ENCODE data around the gene COL4A3.

The COL4A3 gene

GRCh38 chr2:227191367-227191766 is 26.9 kb downstream of the COL4A3 start:
- Histone ChIP-seq H3K27me3 (no peaks in the 10 kb centered on the region), H4K20me1 (no peaks in the 10 kb centered on the region), H3K27ac (no peak overlapping the region), H3K9me3 (replicated peaks in 1 of 11) (no peaks in the 10 kb centered on the region), H3K36me3 (no peaks in the 10 kb centered on the region), H3K4me1 (peaks cover 29 to 37% (median 34%) of the 10 kb centered on the region in 10 experiments), H3K4me3 (no peak overlapping the region), H3K4me2 (no peak overlapping the region), H3K9ac (no peak overlapping the region)
- no peak for TF ChIP-seq Cebpa-rat (IDR thresholded peaks at IDR 0.05)

GRCh38 chr2:227192491-227192890 is 28.1 kb downstream of the COL4A3 start:
- Histone ChIP-seq H3K4me2 (no peak overlapping the region), H3K27me3 (no peaks in the 10 kb centered on the region), H3K9ac (no peak overlapping the region), H3K36me3 (no peaks in the 10 kb centered on the region), H3K9me3 (replicated peaks in 1 of 11) (peaks cover 0 to 6% (median 0%) of the 10 kb centered on the region in 11 experiments; a peak in 3 of 22 replicates), H3K4me1 (peaks cover 18 to 26% (median 23%) of the 10 kb centered on the region in 10 experiments), H3K27ac (no peak overlapping the region), H3K4me3 (no peak overlapping the region), H4K20me1 (no peaks in the 10 kb centered on the region)
- no peak for TF ChIP-seq Cebpa-rat (IDR thresholded peaks at IDR 0.05)

- Histone ChIP-seq H3K9ac (no peak overlapping the region), H3K36me3 (no peaks in the 10 kb centered on the region), H3K27ac (no peak overlapping the region), H4K20me1 (no peaks in the 10 kb centered on the region), H3K4me3 (no peak overlapping the region), H3K9me3 (replicated peaks in 1 of 11) (peaks cover 0 to 6% (median 0%) of the 10 kb centered on the region in 11 experiments; a peak in 3 of 22 replicates), H3K4me1 (peaks cover under 1 to 9% (median 6%) of the 10 kb centered on the region in 10 experiments; a peak in 17 of 20 replicates), H3K27me3 (no peaks in the 10 kb centered on the region), H3K4me2 (no peak overlapping the region)
- TF ChIP-seq Cebpa-rat (IDR thresholded peaks at IDR 0.05), result no peak
Measured at GRCh38 chr2:227194219-227194618, 29.8 kb downstream of the COL4A3 start.

GRCh38 chr2:227198866-227199265 is 34.4 kb downstream of the COL4A3 start:
- H4K20me1 ChIP-seq, result no peaks in the 10 kb centered on the region
- no peak overlapping the region for H3K4me2 ChIP-seq
- no peaks in the 10 kb centered on the region for H3K27me3 ChIP-seq
- H3K9me3 ChIP-seq (replicated peaks in 1 of 11), result peaks cover 0 to 6% (median 0%) of the 10 kb centered on the region in 11 experiments; a peak in 3 of 22 replicates
- H3K9ac ChIP-seq, result no peak overlapping the region
- H3K36me3 ChIP-seq, result no peaks in the 10 kb centered on the region
- TF ChIP-seq Cebpa-rat (IDR thresholded peaks at IDR 0.05), result no peak
- no peak overlapping the region for H3K4me3 ChIP-seq
- no peak overlapping the region for H3K27ac ChIP-seq
- no peaks in the 10 kb centered on the region for H3K4me1 ChIP-seq

DNA sequence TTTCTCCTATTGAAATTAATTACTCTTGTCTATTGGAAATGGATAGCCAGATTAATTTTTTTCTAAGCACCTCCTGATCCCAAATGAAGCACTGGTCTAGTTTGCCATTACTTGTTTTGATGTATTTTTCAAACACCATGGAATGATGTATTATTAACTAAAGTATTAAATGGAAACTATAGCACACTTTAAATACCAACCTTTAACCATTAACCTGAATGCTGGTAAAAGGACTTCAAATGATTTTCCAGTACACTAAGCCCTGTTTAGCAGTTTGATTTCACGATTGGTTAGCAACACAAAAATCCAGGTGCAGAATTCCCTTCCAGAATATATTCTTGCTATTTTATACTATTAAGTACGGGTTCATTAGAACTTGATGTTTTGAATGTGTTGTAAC is 37.3 kb downstream of the COL4A3 start:
- no peaks in the 10 kb centered on the region for H3K4me1 ChIP-seq
- no peaks in the 10 kb centered on the region for H4K20me1 ChIP-seq
- peaks cover 0 to 5% (median 0%) of the 10 kb centered on the region in 11 experiments; a peak in 3 of 22 replicates for H3K9me3 ChIP-seq (replicated peaks in 1 of 11)
- no peaks in the 10 kb centered on the region for H3K36me3 ChIP-seq
- no peaks in the 10 kb centered on the region for H3K27me3 ChIP-seq
- no peak overlapping the region for H3K9ac ChIP-seq
- H3K27ac ChIP-seq, result no peak overlapping the region
- TF ChIP-seq Cebpa-rat (IDR thresholded peaks at IDR 0.05), result no peak
- no peak overlapping the region for H3K4me2 ChIP-seq
- H3K4me3 ChIP-seq, result no peak overlapping the region

DNA sequence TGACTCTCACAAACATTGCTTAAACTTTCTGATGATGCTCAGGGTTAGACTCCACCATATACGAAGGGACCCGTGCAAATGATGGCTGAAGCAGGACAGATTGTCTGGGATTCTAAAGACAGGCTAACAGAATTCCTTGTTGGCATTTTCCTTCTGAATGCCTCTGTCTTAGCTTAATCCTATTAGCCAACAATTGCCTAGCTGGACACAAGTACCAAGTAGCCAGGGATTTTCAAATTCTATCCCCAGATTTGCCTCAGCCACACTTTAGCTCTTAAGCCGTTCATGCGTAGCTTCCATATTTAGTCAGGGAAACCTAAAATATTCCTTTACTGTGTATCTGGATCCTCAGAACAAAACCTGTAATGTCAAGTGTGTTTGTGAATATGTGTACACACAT is 40.0 kb downstream of the COL4A3 start:
- Histone ChIP-seq H4K20me1 (no peaks in the 10 kb centered on the region), H3K9ac (no peak overlapping the region), H3K36me3 (no peaks in the 10 kb centered on the region), H3K4me2 (no peak overlapping the region), H3K4me3 (no peak overlapping the region), H3K27me3 (no peaks in the 10 kb centered on the region), H3K4me1 (no peaks in the 10 kb centered on the region), H3K9me3 (replicated peaks in 1 of 11) (no peaks in the 10 kb centered on the region), H3K27ac (no peak overlapping the region)
- no peak for TF ChIP-seq Cebpa-rat (IDR thresholded peaks at IDR 0.05)

GRCh38 chr2:227205701-227206100 is 41.3 kb downstream of the COL4A3 start:
- no peaks in the 10 kb centered on the region for H3K4me1 ChIP-seq
- no peaks in the 10 kb centered on the region for H3K9me3 ChIP-seq (replicated peaks in 1 of 11)
- H4K20me1 ChIP-seq, result no peaks in the 10 kb centered on the region
- H3K4me2 ChIP-seq, result no peak overlapping the region
- no peak overlapping the region for H3K27ac ChIP-seq
- H3K36me3 ChIP-seq, result no peaks in the 10 kb centered on the region
- no peak for TF ChIP-seq Cebpa-rat (IDR thresholded peaks at IDR 0.05)
- H3K27me3 ChIP-seq, result no peaks in the 10 kb centered on the region
- no peak overlapping the region for H3K4me3 ChIP-seq
- no peak overlapping the region for H3K9ac ChIP-seq

DNA sequence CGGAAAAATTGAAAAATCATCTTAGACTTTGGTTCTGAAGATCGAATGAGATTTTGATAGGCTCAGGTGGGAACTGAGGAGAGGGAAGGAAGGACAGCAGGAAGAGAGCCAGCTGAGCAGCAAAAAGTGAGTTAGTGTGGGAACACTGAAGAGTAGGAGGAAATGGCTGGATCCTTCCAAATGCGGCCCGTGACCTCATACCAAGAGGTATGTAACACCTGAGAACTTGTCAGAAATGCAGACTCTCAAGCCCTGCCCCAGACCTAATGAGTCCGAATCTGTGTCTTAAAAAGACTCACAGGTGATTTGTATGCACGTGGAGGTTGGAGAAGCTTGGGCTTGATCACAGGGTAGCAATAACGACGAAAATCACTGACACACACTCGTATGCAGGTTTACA is 42.0 kb downstream of the COL4A3 start:
- H3K36me3 ChIP-seq, result no peaks in the 10 kb centered on the region
- no peaks in the 10 kb centered on the region for H3K27me3 ChIP-seq
- H3K9me3 ChIP-seq (replicated peaks in 1 of 11), result no peaks in the 10 kb centered on the region
- H3K4me1 ChIP-seq, result no peaks in the 10 kb centered on the region
- no peaks in the 10 kb centered on the region for H4K20me1 ChIP-seq
- TF ChIP-seq Cebpa-rat (IDR thresholded peaks at IDR 0.05), result no peak
- H3K9ac ChIP-seq, result no peak overlapping the region
- H3K4me2 ChIP-seq, result no peak overlapping the region
- H3K4me3 ChIP-seq, result no peak overlapping the region
- H3K27ac ChIP-seq, result no peak overlapping the region

GRCh38 chr2:227207573-227207972 is 43.1 kb downstream of the COL4A3 start:
- H3K4me1 ChIP-seq, result no peaks in the 10 kb centered on the region
- no peaks in the 10 kb centered on the region for H3K27me3 ChIP-seq
- H4K20me1 ChIP-seq, result no peaks in the 10 kb centered on the region
- H3K27ac ChIP-seq, result no peak overlapping the region
- no peak for TF ChIP-seq Cebpa-rat (IDR thresholded peaks at IDR 0.05)
- H3K4me2 ChIP-seq, result no peak overlapping the region
- H3K9ac ChIP-seq, result no peak overlapping the region
- no peaks in the 10 kb centered on the region for H3K9me3 ChIP-seq (replicated peaks in 1 of 11)
- H3K36me3 ChIP-seq, result no peaks in the 10 kb centered on the region
- H3K4me3 ChIP-seq, result no peak overlapping the region

DNA sequence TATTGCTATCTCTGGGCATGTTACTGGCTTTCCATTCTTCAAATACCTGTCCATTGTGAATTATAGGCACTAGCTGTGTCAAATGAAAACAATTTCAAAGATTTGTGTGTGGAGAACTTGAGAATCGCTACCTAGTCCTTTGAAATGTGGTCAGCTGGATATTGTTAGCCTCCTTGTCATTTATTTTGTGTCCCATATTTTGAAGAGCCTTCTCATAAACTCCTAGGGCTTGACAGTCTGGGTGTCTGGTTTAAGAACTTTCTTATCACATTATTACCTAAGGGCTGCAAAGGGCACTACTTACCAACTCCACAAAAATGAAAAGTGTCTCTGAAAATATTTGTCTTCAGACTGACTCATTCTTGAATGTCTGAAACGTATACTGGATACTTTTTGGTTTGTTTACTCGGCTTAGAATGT is 50.2 kb downstream of the COL4A3 start:
- Histone ChIP-seq H3K27ac (no peak overlapping the region), H3K27me3 (no peaks in the 10 kb centered on the region), H3K4me3 (no peak overlapping the region), H3K9me3 (replicated peaks in 1 of 11) (peaks cover 0 to 9% (median 5%) of the 10 kb centered on the region in 11 experiments; a peak in 10 of 22 replicates), H3K9ac (no peak overlapping the region), H3K36me3 (no peaks in the 10 kb centered on the region), H4K20me1 (no peaks in the 10 kb centered on the region), H3K4me1 (no peaks in the 10 kb centered on the region), H3K4me2 (no peak overlapping the region)
- TF ChIP-seq Cebpa-rat (IDR thresholded peaks at IDR 0.05), result no peak
